HG02981 (cell line): ENCODE measurements around the gene CRISP3.
"Not testable (repeated sequence)": the region's sequence is repeated elsewhere in the genome, so short reads cannot be mapped to it uniquely, and the experiment has no call there.

Experiments
- ATAC-seq: cut with Tn5 transposase; IDR thresholded peaks from one replicate; pipeline ENCODE4 v1.9.1; 2021; ENCODE audit warnings: mild to moderate bottlenecking, moderate library complexity; ENCODE audit not compliant: unreplicated experiment

CRISP3 gene

GRCh38 chr6:49744259-49744658 is at the start of gene CRISP3:
TSS of gene CRISP3 (minus strand) at chr6:49744388. CDS start at chr6:49744367, 21 bp downstream.
- no peak for ATAC-seq

GRCh38 chr6:49790341-49790740 is 46.2 kb upstream of the CRISP3 start:
- ATAC-seq = peak; percentile 44

GRCh38 chr6:49787176-49787575 is 43.0 kb upstream of the CRISP3 start, which contains the start of gene PGK2:
TSS of gene PGK2 (minus strand) at chr6:49787285. CDS start at chr6:49787187, 98 bp downstream.
- ATAC-seq = no peak

- no peak for ATAC-seq
Observed at GRCh38 chr6:49784272-49784671, 40.1 kb upstream of the CRISP3 start.

- no peak for ATAC-seq
Observed at GRCh38 chr6:49782725-49783124, 38.5 kb upstream of the CRISP3 start.

- no peak for ATAC-seq
Observed at GRCh38 chr6:49782293-49782692, 38.1 kb upstream of the CRISP3 start.

- ATAC-seq = no peak
Observed at GRCh38 chr6:49776444-49776843, 32.3 kb upstream of the CRISP3 start.

- no peak for ATAC-seq
Observed at GRCh38 chr6:49775043-49775442, 30.9 kb upstream of the CRISP3 start.

- no peak for ATAC-seq
Observed at GRCh38 chr6:49772285-49772684, 28.1 kb upstream of the CRISP3 start.

GRCh38 chr6:49766762-49767161 is 22.6 kb upstream of the CRISP3 start:
- no peak for ATAC-seq

GRCh38 chr6:49764571-49765236 is 20.5 kb upstream of the CRISP3 start:
- ATAC-seq = no peak

GRCh38 chr6:49743429-49743828 is 759 bp downstream of the CRISP3 start:
- no peak for ATAC-seq

GRCh38 chr6:49739423-49739822 is 4.8 kb downstream of the CRISP3 start:
- no peak for ATAC-seq

GRCh38 chr6:49736017-49736508 is 8.1 kb downstream of the CRISP3 start:
- ATAC-seq = no peak

- no peak for ATAC-seq
Observed at GRCh38 chr6:49733680-49734079, 10.5 kb downstream of the CRISP3 start.

- ATAC-seq = no peak
Observed at GRCh38 chr6:49732781-49733180, 11.4 kb downstream of the CRISP3 start.

- ATAC-seq = no peak
Observed at GRCh38 chr6:49730251-49730650, 13.9 kb downstream of the CRISP3 start.

GRCh38 chr6:49723917-49724316 is 20.3 kb downstream of the CRISP3 start:
- not testable (repeated sequence) for ATAC-seq

- ATAC-seq = no peak
Observed at GRCh38 chr6:49721297-49721696, 22.9 kb downstream of the CRISP3 start.

GRCh38 chr6:49720372-49720771 is 23.8 kb downstream of the CRISP3 start:
- no peak for ATAC-seq

GRCh38 chr6:49713346-49713745 is 30.8 kb downstream of the CRISP3 start, which contains the start of gene CRISP2:
TSS of gene CRISP2 (minus strand) at chr6:49713543. CDS start at chr6:49709196, 4,347 bp downstream.
- ATAC-seq = no peak

GRCh38 chr6:49698478-49698877 is 45.7 kb downstream of the CRISP3 start:
- no peak for ATAC-seq

- no peak for ATAC-seq
Observed at GRCh38 chr6:49693512-49693911, 50.7 kb downstream of the CRISP3 start.
